Activated T-cell treated with anti-CD3 and anti-CD28 coated beads for 4 hours (primary cell): ENCODE measurements around the gene GADL1.

Experiments used
- DNase-seq: peaks from one replicate; pipeline ENCODE4 v3.0.0-alpha.2; 2020

GADL1 gene

DNA sequence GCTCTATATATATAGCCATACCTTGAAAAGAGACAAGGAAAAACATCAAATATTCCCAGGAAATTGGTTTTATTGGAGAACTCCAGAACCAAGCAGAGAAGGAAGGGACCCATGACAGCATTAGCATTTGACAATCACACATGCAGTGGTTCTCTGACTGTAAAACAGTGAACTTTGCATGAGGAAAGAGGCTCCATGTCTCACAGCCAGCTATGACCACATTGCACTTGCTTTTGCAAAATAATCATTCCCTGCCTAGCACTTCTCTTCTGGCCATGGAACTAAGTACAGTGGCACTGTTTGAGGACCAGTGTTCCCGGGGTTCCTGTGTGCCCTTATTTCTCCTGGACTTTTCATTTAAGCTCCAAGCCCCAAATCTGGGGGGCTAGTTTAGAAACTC is 202.5 kb downstream of the GADL1 start:
- DNase-seq, result no peak

- DNase-seq, result no peak
These were observed 203.1 kb downstream of the GADL1 start for GRCh38 chr3:30691249-30691880.

- no peak for DNase-seq
These were observed 204.3 kb downstream of the GADL1 start for GRCh38 chr3:30690199-30690598.

DNA sequence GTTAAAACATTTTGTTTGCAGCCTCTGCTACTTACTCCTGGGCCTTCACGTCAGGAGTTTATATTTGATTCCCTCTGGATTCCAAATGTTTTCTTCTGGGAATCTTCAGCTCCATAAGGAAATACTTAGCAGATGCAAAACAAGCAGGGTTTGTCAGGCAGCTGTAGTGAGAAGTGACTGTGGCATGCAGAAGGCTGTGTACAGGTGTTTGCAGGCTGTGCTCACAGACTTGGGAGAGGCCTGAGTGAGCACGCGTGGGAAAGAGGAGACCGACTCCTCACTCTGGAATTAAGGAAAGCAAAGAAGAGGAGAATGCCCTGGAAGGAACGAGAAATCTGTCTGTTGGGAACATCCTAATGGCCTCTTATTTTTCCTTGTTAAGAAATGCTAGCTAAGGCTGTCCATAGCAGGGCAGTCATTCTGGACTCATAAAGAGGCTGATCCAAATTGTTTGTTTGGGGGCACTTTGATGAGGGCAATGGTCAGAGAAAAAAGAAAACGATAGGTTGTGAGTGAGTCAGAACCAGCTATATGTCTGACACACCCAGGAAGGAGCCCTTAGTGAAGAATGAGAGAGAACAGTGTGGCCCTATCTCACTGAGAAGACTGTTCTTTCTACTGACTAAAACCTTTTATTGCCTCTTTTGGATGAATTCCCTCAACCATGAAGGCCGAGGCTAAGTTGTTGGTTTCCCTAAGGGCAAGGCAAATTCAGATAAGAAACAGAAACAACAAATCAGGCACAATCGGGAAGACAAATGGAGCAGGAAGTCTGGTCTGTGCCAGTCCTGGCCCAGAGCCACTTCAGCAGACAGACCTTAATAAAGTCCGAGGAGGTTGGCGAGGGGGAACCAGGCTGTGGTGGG is 205.5 kb downstream of the GADL1 start:
- DNase-seq, result no peak

GRCh38 chr3:30687930-30688570 is 206.4 kb downstream of the GADL1 start:
- DNase-seq, result no peak

- no peak for DNase-seq
These were observed 207.7 kb downstream of the GADL1 start for GRCh38 chr3:30686799-30687198.

DNA sequence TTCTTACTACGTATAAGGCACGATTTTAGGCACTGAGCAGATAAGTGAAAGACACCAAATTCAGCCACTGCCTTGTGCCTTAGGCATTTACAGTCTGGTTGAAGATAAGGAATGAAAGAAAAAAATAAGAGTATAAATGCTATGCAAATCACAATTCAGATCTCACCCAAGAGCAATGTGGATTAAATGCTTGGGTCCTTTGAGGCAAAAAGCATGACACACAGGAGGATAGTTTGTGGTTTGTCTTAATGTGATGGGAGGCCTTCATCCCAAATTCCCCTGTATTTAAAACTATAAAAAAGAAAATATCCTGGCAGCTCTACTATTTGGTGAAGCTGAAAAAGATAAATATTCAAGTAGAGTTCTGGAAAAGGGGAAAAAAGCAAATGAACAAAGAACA is 208.3 kb downstream of the GADL1 start:
- DNase-seq, result no peak

DNA sequence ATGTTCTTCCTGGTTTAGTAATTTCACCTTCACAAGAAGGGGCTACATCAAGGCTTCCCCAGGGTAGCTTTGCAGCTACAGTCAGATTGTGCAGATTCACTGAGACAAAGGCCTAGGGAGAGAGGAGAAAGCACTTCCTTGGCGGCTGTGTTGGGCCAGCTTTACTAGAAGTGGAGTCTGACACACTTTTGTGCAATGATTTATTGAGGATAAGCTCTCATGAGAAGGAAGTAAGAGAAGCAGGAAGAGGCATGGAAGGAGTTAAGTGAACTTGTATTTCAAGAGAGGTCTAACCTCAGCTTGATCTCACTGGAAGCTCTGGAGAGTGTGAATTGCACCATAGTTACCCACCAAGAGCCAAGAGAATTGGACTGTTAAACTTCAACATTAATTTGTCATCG is 209.2 kb downstream of the GADL1 start:
- DNase-seq, result no peak

GRCh38 chr3:30684356-30684755 is 210.1 kb downstream of the GADL1 start:
- no peak for DNase-seq

- DNase-seq, result no peak
These were observed 210.7 kb downstream of the GADL1 start for GRCh38 chr3:30683769-30684168.

DNA sequence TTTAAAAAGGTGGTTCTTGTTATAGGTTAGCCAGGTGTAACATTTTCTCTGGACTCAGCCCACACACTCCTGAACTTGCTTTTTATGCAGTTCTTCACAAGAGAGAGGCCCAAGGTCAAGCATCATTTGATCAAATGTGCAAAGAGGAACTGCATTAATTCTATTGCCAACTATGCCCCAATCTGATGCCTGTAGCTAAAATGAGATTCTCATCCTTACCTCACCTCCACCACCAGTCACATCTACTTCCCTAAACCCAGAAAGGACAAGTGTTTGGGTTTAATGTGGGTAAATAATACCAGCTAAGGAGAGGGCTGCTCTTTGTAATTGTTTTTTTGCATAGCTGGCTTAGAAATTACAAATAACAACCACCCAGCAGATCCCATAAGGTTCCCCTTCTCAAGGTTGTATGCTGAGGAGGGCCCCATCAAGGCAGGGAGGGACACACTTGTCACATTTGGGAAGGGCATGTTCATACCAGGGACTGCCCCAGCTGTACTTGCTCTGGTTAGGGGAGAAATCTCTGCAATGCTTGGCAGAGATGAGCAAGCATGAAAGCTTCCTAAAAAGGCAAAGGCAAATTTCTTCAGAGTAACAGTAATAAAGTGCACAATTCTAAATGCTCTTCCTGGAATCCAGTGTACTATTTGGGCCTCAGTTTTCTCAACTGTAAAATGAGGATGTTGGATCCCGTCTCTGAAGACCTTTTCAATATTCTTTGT is 211.9 kb downstream of the GADL1 start:
- no peak for DNase-seq

DNA sequence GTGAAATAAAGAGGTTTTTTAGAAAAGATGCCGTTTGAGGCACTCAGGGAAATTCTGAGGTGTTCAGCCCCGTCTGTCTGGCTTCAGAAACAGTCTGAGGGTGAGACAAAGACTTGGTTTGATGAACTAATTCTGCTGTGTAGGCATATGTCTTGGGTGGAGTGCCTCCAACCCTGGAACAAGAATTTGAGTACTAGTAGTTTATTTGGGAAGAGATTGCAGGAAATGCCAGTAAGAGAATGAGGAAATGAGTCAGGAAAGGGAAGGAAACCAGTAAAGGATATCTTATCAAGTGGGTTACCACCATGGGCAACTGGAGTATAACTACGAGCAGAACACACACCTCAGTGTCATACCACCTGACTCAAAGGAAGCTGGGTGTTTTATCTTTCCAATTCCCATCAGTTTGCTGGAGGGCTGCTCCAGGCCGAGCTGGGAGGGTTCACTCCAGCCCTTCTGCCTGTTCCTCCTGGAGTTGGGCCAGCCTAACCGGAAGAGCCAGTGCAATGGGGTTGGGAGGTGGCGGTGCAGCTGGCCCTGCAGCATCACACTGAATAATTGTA is 212.7 kb downstream of the GADL1 start:
- no peak for DNase-seq

DNA sequence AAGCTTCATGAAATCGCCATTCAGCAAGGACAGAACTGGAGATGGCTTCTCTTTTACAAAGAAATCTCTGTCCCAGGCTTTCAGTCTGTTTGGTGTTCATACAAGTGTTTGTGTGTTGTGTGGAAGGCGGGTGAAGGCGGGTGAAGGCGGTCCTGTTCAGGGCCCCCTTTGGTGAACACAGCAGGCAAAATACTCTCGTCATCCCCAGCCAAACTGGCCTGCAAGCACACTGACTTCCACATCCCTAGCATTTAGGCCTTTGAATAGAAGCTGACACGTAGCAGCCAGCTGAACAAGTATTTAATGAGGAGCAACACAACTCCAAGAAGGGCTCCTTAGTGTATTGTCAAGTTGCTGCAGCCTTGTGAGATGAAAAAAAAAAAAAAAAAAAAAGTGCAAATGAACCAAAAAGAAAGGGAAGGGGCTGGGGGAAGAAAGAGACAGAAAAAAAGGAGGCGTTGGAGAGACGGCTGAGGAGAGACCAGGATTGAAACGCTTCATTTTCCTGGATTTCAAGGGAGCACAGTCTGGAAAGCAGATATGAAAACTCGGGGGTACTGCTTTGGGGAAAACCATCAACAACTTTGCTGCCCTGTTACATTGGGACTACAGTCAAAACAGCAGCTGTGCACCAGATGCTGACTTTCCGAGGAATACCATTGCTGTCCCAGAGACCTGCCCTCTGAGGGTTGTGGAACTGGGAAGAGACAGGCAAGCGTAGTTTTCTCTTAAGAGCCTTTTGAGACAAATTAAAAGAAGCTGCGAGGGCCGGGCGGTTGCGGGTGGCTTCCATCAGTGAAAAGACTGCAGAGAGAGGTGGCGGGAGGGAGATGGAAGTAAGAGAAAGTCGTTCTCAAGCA is 213.4 kb downstream of the GADL1 start:
- DNase-seq, result no peak

DNA sequence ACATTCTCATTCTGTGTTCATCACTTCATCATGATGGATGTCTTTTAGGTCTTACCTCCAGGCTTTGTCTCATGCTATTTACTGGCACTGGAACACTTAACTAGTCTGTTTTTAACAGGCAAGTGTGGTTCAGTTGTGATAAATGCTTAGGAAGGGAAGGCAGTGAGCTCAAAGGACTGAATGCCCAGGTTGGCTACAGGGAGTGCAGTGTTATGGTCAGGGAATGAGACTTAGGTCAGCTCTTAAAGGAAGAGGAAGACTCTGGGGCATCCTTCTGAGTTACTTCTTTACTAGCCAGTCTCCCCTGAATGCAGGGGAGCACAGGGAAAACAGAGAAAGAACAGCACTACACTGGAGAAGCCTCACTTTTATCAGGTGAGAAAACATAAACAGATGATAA is 215.4 kb downstream of the GADL1 start:
- DNase-seq, result no peak

DNA sequence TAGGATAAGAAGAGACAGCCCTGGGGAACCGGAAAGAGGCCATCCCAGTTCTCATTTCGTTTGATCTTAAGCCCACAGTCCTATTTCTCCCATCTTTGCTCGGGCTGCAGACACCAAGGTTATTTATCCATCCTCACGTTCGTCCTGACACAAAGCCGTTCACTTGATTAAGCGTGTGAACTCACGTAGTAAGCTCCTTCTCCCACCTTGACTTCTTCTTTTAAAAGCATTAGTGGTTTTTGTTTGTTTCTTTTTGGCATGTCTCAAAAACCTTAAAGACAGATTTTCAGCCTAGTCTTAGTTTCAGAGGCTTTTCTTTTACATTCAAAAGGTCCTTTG is 217.1 kb downstream of the GADL1 start:
- no peak for DNase-seq

DNA sequence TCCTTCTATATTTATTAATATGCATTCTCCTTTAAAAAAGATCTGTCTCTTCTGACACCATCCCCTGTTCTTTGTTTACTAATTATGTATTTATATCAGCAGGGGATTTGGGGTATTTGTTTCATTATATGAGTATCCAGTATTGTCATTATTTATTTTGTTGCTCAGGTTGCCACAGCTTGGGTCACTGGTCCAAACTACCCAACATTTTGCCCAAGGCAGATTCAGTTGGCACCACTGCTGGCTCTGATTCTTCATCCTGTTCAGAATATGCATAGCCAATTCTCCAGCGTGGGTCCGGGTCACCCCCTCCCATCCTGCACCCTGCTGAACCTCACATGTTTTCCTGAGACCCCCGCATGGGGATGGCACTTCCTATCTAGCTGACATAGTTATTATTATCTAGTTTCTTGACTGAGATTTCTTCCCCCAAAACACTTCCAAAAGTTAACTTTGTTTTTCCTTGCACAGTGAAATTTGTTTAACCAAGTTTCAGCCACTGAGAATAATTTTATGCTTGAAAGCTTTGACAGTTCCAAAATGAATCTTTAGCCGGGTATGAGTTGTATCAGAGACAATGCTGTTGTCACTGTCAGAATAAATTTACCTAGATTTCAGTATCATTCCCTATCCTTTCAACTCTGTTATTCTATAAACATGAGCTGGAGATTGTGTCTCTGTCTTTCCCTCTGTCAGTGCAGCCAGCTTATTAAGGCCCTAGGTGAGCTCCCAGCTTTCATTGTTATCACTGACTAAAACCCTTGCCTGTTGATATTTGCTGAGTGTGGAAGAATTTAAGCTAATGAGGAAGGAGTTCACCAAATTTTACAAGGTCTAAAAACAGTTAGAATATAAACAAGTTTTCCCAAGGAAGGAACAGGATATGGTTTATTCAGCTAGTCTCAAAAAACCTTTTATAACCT is 217.8 kb downstream of the GADL1 start:
- DNase-seq, result no peak
